ENCODE measurements around the gene SYTL4.

Gene SYTL4

DNA sequence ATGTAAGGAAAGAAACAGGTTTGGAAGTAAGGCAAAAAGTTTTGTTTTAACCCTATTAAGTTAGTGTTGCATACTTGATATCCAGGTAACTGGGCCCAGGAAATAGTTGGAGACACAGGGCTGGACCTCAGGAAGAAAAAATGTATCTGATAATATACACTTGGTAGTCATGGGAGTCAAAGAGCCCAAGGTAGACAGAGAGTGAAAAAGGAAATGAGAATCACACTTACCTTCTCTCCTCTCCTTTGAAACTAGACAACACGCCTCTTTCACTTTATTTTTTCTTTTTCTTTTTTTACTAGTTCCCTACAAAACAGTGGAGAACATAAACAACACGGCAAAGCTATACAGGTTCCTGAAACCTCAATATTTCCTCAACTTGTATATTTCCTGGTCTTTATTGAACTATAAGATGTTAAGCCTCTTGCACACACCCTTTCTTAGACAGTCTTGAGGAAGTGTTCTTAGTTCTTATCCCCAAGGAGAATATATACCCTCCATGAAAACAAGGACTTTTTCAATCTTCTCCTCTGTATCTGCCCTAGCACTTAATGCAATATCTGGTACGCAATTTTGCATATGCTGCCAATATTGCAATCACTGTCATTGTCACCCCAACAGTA lies 27.2 kb downstream of the SYTL4 start:
- Histone ChIP-seq H3K9me3 (ENCODE audit: control insufficient read depth, insufficient read depth, low read length) (no peaks in the 10 kb centered on the region), H3K4me3 (ENCODE audit: low read length) (no peak overlapping the region), H4K20me1 (ENCODE audit: control insufficient read depth, insufficient read depth, low read depth, low read length) (no peaks in the 10 kb centered on the region), H3K4me2 (ENCODE audit: low read length) (no peak overlapping the region), H3K4me1 (ENCODE audit: control insufficient read depth, low read length) (no peaks in the 10 kb centered on the region), H3K27me3 (ENCODE audit: control insufficient read depth, low read length) (no peaks in the 10 kb centered on the region), H3K79me2 (ENCODE audit: control insufficient read depth, low read length) (no peaks in the 10 kb centered on the region), H3K36me3 (ENCODE audit: control insufficient read depth, low read length) (no peaks in the 10 kb centered on the region), H3K9me2 (replicated peaks; ENCODE audit: control insufficient read depth, low read length) (no peaks in the 10 kb centered on the region), H3K27ac (ENCODE audit: low read depth, low read length) (no peak overlapping the region), H3F3A (ENCODE audit: control insufficient read depth, insufficient read depth) (no peaks in the 10 kb centered on the region)
- TF ChIP-seq, protein P1, sequence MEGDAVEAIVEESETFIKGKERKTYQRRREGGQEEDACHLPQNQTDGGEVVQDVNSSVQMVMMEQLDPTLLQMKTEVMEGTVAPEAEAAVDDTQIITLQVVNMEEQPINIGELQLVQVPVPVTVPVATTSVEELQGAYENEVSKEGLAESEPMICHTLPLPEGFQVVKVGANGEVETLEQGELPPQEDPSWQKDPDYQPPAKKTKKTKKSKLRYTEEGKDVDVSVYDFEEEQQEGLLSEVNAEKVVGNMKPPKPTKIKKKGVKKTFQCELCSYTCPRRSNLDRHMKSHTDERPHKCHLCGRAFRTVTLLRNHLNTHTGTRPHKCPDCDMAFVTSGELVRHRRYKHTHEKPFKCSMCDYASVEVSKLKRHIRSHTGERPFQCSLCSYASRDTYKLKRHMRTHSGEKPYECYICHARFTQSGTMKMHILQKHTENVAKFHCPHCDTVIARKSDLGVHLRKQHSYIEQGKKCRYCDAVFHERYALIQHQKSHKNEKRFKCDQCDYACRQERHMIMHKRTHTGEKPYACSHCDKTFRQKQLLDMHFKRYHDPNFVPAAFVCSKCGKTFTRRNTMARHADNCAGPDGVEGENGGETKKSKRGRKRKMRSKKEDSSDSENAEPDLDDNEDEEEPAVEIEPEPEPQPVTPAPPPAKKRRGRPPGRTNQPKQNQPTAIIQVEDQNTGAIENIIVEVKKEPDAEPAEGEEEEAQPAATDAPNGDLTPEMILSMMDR (IDR thresholded peaks at IDR 0.05; ENCODE audit: low read depth, low read length, poor library complexity, severe bottlenecking): no peak
- no peak for TF ChIP-seq EZH2phosphoT487 (IDR thresholded peaks at IDR 0.05; ENCODE audit: borderline replicate concordance, low read length)

DNA sequence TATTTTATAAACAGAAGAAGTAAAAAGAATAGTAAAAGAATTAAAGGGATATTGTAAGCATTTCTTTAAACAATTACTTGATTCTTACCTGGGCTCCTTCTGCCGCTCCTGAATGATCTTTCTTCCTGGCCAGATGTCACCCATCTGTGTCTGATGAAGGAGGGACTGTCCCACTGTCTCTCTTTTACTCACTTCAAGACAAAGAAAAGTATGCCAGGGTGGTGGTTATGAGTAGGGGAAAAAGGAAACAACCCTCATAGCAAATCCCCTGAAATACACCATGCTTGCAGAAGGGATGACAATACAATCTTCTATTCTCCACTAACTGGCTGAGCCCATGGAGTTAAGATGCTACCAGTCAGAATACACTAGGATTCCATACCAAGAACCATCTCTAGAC lies 31.1 kb downstream of the SYTL4 start:
- no peaks in the 10 kb centered on the region for H3K9me2 ChIP-seq (replicated peaks; ENCODE audit: control insufficient read depth, low read length)
- TF ChIP-seq, protein P1 (IDR thresholded peaks at IDR 0.05; ENCODE audit: low read depth, low read length, poor library complexity, severe bottlenecking): no peak
- H3F3A ChIP-seq (ENCODE audit: control insufficient read depth, insufficient read depth): no peaks in the 10 kb centered on the region
- no peaks in the 10 kb centered on the region for H3K9me3 ChIP-seq (ENCODE audit: control insufficient read depth, insufficient read depth, low read length)
- H3K4me1 ChIP-seq (ENCODE audit: control insufficient read depth, low read length): peaks cover 7% of the 10 kb centered on the region
- H3K36me3 ChIP-seq (ENCODE audit: control insufficient read depth, low read length): no peaks in the 10 kb centered on the region
- H4K20me1 ChIP-seq (ENCODE audit: control insufficient read depth, insufficient read depth, low read depth, low read length): no peaks in the 10 kb centered on the region
- H3K27me3 ChIP-seq (ENCODE audit: control insufficient read depth, low read length): peaks cover 4% of the 10 kb centered on the region; the same call in 1 of the 2 replicates
- no peak overlapping the region for H3K4me2 ChIP-seq (ENCODE audit: low read length)
- no peak overlapping the region for H3K4me3 ChIP-seq (ENCODE audit: low read length)
- no peak overlapping the region for H3K27ac ChIP-seq (ENCODE audit: low read depth, low read length)
- H3K79me2 ChIP-seq (ENCODE audit: control insufficient read depth, low read length): no peaks in the 10 kb centered on the region

DNA sequence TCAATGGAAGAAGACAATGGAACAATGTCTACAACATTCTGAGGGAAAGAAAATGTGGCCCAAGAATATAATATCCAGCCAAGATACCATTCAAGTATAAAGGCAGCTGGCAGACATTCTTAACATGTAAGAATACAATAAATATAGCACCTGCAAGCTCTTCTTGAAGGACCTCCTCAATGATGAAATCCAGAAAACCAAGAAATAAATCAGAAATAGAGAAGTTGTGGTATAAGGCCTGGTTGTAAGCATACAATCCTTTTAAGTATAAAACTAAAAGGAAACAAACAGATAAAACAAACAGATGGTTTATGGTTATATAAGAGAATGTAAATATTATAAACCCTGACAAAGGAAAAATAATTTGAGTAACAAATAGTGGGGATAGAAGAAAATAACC lies 33.4 kb downstream of the SYTL4 start:
- H3K27me3 ChIP-seq (ENCODE audit: control insufficient read depth, low read length): peaks cover 6% of the 10 kb centered on the region; the same call in 1 of the 2 replicates
- no peak overlapping the region for H3K4me3 ChIP-seq (ENCODE audit: low read length)
- no peaks in the 10 kb centered on the region for H3F3A ChIP-seq (ENCODE audit: control insufficient read depth, insufficient read depth)
- no peaks in the 10 kb centered on the region for H3K36me3 ChIP-seq (ENCODE audit: control insufficient read depth, low read length)
- no peaks in the 10 kb centered on the region for H3K9me3 ChIP-seq (ENCODE audit: control insufficient read depth, insufficient read depth, low read length)
- no peak overlapping the region for H3K27ac ChIP-seq (ENCODE audit: low read depth, low read length)
- H3K4me1 ChIP-seq (ENCODE audit: control insufficient read depth, low read length): peaks cover 7% of the 10 kb centered on the region
- no peaks in the 10 kb centered on the region for H4K20me1 ChIP-seq (ENCODE audit: control insufficient read depth, insufficient read depth, low read depth, low read length)
- no peaks in the 10 kb centered on the region for H3K79me2 ChIP-seq (ENCODE audit: control insufficient read depth, low read length)
- peak overlapping the region; percentile 19 for H3K4me2 ChIP-seq (ENCODE audit: low read length)
- TF ChIP-seq, protein P1 (IDR thresholded peaks at IDR 0.05; ENCODE audit: low read depth, low read length, poor library complexity, severe bottlenecking): no peak
- no peak for TF ChIP-seq EZH2phosphoT487 (IDR thresholded peaks at IDR 0.05; ENCODE audit: borderline replicate concordance, low read length)
- H3K9me2 ChIP-seq (replicated peaks; ENCODE audit: control insufficient read depth, low read length): no peaks in the 10 kb centered on the region
